Heart left ventricle (tissue), 16 donors: ENCODE data around the gene MRPL43. TPM values are rescaled to one million over a fixed set of nuclear protein-coding genes. Genes with fewer than 3 reads are reported as not detected.

Source experiments
- ATAC-seq, 4 donors: fragments of 200-7000 bp; cut with Tn5 transposase; one replicate each; pipeline ENCODE4 v1.9.1; 2020 to 2022; ENCODE audit warnings: moderate library complexity in 4 of 4, mild to moderate bottlenecking in 3 of 4, moderate number of reproducible peaks in 1 of 4
- DNase-seq, 5 donors: peaks; one replicate each; pipeline ENCODE4 v3.0.0-alpha.2; 2020
- H3K27ac ChIP-seq, 12 donors: fragments of 200-600 bp; sonication (generic) in 4 of 12; one replicate each; pipeline versions ENCODE4 v1.5.0 to v1.8.0; 2016 to 2022; ENCODE audit warnings: mild to moderate bottlenecking in 2 of 12
- H3K27me3 ChIP-seq, 9 donors: fragments of 200-600 bp; sonication (generic) in 2 of 9; one replicate each; pipeline versions ENCODE4 v1.5.1 to v1.8.0; 2016 to 2022; ENCODE audit warnings: mild to moderate bottlenecking in 3 of 9
- H3K36me3 ChIP-seq, 9 donors: fragments of 200-600 bp; sonication (generic) in 2 of 9; one replicate each; pipeline versions ENCODE4 v1.5.0 to v1.8.0; 2018 to 2022; ENCODE audit warnings: mild to moderate bottlenecking in 2 of 9
- H3K4me1 ChIP-seq, 12 donors: fragments of 200-600 bp; sonication (generic) in 4 of 12; one replicate each; pipeline versions ENCODE4 v1.5.0 to v1.8.0; 2016 to 2022; ENCODE audit warnings: mild to moderate bottlenecking in 3 of 12
- H3K4me3 ChIP-seq, 12 donors: fragments of 200-600 bp; sonication (generic) in 4 of 12; one replicate each; pipeline versions ENCODE4 v1.5.0 to v1.8.0; 2017 to 2022; ENCODE audit warnings: mild to moderate bottlenecking in 9 of 12, moderate library complexity in 4 of 12
- H3K9me3 ChIP-seq, 12 donors: fragments of 200-600 bp; sonication (generic) in 4 of 12; one replicate each; pipeline versions ENCODE4 v1.5.0 to v1.8.0; 2016 to 2022; ENCODE audit warnings: mild to moderate bottlenecking in 1 of 12
- POLR2A ChIP-seq, 2 donors: fragments of 450-650 bp; IDR thresholded peaks; one replicate each; pipeline ENCODE4 v1.6.1; 2017; ENCODE audit warnings: antibody characterized with exemption in 2 of 2, mild to moderate bottlenecking in 2 of 2, moderate library complexity in 2 of 2
- WGBS, 4 donors: extraction: QIAGEN DNeasy Blood & Tissue Kit in 2 of 4; methylation state at CpG; one replicate each; pipeline versions ENCODE4 v1.1.5 to v1.1.7; 2013 to 2018; 5-methylcytosine and 5-hydroxymethylcytosine counted together
- intact Hi-C, 10 donors: fragments of 100-400 bp; cut with DNase I; formaldehyde crosslinking; loops; one replicate each; pipeline versions ENCODE4 v1.11.1 to v1.14.2; 2022
- polyA plus RNA-seq, 2 donors: library from polyadenylated mRNA; stranded (reverse); fragments of 200-250 nt; gene quantifications; one replicate each; pipeline ENCODE4 v1.2.3, GENCODE V29; 2013
- total RNA-seq, 9 donors: library from RNA; depleted of rRNA in 2 of 9; stranded (reverse); fragments of >200 nt in 2 of 9; fragmentation: NEBNext Ultra II Directional in 3 of 9; extraction: Animal tissue kit (Norgen Biotek cat#: 25700) in 3 of 9; gene quantifications; one replicate each; pipeline versions ENCODE4 v1.1.0 to v1.2.4, GENCODE V29; 2016 to 2023
- TF ChIP-seq, protein P1 (sequence below), 12 donors: fragments of 200-600 bp; sonication (generic) in 4 of 12; IDR thresholded peaks; one replicate each; pipeline versions ENCODE4 v1.5.0 to v1.8.0; 2018 to 2022; ENCODE audit warnings: antibody characterized with exemption in 12 of 12, mild to moderate bottlenecking in 5 of 12
- donor health status: ischemic (EF 13 %, LVEDD 7.1; RV severe dilation, severe dysfunction).
- donor health status: healthy with polysubstance abuse.
- donor health status: DM: no; HTN: yes; CAD: no.
- donor health status: DM: no; HTN: no; CAD: no.
- donor health status: ischemic (EF 25% LVEDD 6.9; RV normal size, moderate dysfunction).
- donor health status: ischemic (EF 25% LVEDD 5.7; RV mildly dilated, moderate dysfunction).
- donor health status: healthy.
- donor health status: DM: yes; HTN: yes; CAD: no.
- donor health status: ischemic (EF 35%, LVEDD 5.7; RV mildly dilated, moderate dysfunction).
- donor health status: nonischemic (EF 11% LVEDD 7.7; RV severe dilation, severe dysfunction).
- donor health status: DM: yes; HTN: yes; CAD: no.
- donor health status: PGD.
- donor health status: ischemic (EF 29% LVEDD 5.4; RV normal size, mild dysfunction).
- donor health status: nonischemic (EF 23%, LVEDD 6.1; RV moderate dilation, normal function).

The MRPL43 gene
- total and polyA plus RNA-seq, 11 donors: 44.8 to 113 (median 59.1) TPM

GRCh38 chr10:100997360-100998182, 10.3 kb upstream of the MRPL43 start:
- peaks cover 8 to 50% (median 35%) of the 10 kb centered on the region in 12 donors for H3K4me1 ChIP-seq
- no peaks in the 10 kb centered on the region for H3K9me3 ChIP-seq
- peak; percentile 81 to 92 (median 82) for DNase-seq
- H3K27me3 ChIP-seq: no peaks in the 10 kb centered on the region
- H3K4me3 ChIP-seq: peak overlapping the region; percentile 62 to 99 (median 89)
- peak; percentile 44 to 61 (median 48) for ATAC-seq
- TF ChIP-seq POLR2A (IDR thresholded peaks at IDR 0.05): peak in 1 of 2 donors; percentile 14
- TF ChIP-seq, protein P1, sequence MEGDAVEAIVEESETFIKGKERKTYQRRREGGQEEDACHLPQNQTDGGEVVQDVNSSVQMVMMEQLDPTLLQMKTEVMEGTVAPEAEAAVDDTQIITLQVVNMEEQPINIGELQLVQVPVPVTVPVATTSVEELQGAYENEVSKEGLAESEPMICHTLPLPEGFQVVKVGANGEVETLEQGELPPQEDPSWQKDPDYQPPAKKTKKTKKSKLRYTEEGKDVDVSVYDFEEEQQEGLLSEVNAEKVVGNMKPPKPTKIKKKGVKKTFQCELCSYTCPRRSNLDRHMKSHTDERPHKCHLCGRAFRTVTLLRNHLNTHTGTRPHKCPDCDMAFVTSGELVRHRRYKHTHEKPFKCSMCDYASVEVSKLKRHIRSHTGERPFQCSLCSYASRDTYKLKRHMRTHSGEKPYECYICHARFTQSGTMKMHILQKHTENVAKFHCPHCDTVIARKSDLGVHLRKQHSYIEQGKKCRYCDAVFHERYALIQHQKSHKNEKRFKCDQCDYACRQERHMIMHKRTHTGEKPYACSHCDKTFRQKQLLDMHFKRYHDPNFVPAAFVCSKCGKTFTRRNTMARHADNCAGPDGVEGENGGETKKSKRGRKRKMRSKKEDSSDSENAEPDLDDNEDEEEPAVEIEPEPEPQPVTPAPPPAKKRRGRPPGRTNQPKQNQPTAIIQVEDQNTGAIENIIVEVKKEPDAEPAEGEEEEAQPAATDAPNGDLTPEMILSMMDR (IDR thresholded peaks at IDR 0.05): peak; percentile 81 to 97 (median 90)
- H3K27ac ChIP-seq: peak overlapping the region; percentile 93 to 100 (median 100)
- WGBS, 4 donors: 0% methylated on average over 7 to 66 of the region's 66 CpGs
- intact Hi-C loops: loop anchor here in 6 of 10 donors (1.0 to 10.0 kb wide), 7 partner anchors 15 to 70 kb away; partner anchors contain the start of genes KAZALD1 (in 3 of the 6), PDZD7 (in 1 of the 6) and SFXN3 (in 1 of the 6)
- H3K36me3 ChIP-seq: peaks cover 0 to 18% (median 12%) of the 10 kb centered on the region in 9 donors

DNA sequence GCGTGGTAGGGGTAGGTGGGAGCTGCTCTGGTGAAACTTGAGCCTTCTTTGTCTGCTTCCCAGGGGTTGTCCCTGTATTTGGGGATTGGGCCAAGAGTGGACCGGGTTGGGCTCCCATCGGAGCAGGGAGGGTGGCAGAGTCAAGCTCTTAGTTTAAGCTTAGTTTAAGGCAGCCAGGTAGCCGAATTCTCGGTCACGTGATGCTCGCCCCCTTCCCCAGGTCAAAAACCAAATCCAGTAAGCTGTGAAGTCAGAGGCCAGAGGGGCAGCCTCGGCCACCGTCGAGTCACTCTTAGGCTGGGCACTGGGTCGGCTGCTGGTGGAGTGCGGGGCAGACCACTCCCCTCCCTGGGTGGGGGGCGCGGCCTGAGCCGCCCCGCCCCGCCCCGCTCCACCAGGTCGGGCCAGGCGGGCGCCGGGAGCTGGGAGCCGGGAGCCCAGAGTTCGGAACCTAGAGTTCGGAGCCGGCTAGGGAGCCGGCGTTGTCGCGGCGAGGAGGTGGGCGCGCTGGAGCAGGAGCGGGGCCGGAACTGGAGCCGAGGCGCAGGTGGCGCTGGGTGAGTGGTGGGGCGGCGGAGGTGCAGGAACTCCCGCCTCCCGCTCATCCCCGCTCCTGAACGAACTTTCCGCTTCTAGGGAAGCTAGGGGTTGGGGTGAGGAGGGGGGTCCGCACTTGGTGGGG, 9.5 kb upstream of the MRPL43 start:
- ATAC-seq (no peak), DNase-seq (peak in 1 of 5 donors; percentile 37)
- peak overlapping the region; percentile 93 to 100 (median 100) for H3K27ac ChIP-seq
- intact Hi-C loops: loop anchor here in 4 of 10 donors (1.0 to 10.0 kb wide), 6 partner anchors 15 to 70 kb away; partner anchors contain the start of genes KAZALD1 (in 3 of the 4), PDZD7 (in 1 of the 4) and SFXN3 (in 1 of the 4)
- peaks cover 3 to 43% (median 28%) of the 10 kb centered on the region in 12 donors for H3K4me1 ChIP-seq
- H3K27me3 ChIP-seq: no peaks in the 10 kb centered on the region
- H3K4me3 ChIP-seq: peak overlapping the region; percentile 62 to 99 (median 89)
- H3K36me3 ChIP-seq: peaks cover 0 to 20% (median 11%) of the 10 kb centered on the region in 9 donors
- 0 to 6% (median 5%) methylated on average over 16 to 46 of the region's 46 CpGs for WGBS, 4 donors
- TF ChIP-seq, protein P1 (IDR thresholded peaks at IDR 0.05): no peak
- no peak for TF ChIP-seq POLR2A (IDR thresholded peaks at IDR 0.05)
- H3K9me3 ChIP-seq: no peaks in the 10 kb centered on the region

DNA sequence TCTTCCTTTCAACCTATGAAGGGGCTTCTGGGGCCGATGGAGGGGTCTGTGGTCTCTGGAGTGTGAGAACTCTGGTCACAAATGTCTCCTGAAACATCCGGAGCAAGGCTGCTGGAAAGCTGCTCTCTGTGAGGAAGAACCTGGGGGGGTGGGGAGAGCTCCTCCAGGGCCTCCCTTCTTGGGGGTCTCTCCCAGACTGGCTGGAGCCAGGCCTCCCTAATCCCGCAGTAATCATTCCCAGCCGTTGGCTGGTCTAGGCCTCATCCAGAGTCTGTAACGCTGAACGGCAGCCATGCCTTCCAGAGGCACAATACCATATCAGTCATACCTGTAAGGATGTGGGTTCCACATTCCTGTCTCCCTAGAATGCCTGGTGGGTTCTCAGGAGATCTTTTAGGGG, 7.9 kb upstream of the MRPL43 start:
- no peak for TF ChIP-seq POLR2A (IDR thresholded peaks at IDR 0.05)
- TF ChIP-seq, protein P1 (IDR thresholded peaks at IDR 0.05): no peak
- intact Hi-C loops: loop anchor here in 5 of 10 donors (1.0 to 10.0 kb wide), 6 partner anchors 18 to 72 kb away; partner anchors contain the start of genes KAZALD1 (in 3 of the 5), PDZD7 (in 1 of the 5) and SFXN3 (in 1 of the 5)

More for the DNA sequence above, 7.9 kb upstream of the MRPL43 start:
- Histone ChIP-seq H3K4me3 (no peak overlapping the region), H3K36me3 (peaks cover 0 to 36% (median 25%) of the 10 kb centered on the region in 9 donors), H3K4me1 (peaks cover 0 to 30% (median 13%) of the 10 kb centered on the region in 12 donors), H3K27ac (no peak overlapping the region), H3K9me3 (no peaks in the 10 kb centered on the region), H3K27me3 (no peaks in the 10 kb centered on the region)
- DNase-seq: no peak
- ATAC-seq: no peak
- 46 to 80% (median 69%) methylated on average over 6 of the region's 6 CpGs for WGBS, 4 donors
